ENCODE data around the gene BCAR1.
"Not testable (repeated sequence)": the region's sequence is repeated elsewhere in the genome, so short reads cannot be mapped to it uniquely, and the experiment has no call there.

BCAR1 gene

DNA sequence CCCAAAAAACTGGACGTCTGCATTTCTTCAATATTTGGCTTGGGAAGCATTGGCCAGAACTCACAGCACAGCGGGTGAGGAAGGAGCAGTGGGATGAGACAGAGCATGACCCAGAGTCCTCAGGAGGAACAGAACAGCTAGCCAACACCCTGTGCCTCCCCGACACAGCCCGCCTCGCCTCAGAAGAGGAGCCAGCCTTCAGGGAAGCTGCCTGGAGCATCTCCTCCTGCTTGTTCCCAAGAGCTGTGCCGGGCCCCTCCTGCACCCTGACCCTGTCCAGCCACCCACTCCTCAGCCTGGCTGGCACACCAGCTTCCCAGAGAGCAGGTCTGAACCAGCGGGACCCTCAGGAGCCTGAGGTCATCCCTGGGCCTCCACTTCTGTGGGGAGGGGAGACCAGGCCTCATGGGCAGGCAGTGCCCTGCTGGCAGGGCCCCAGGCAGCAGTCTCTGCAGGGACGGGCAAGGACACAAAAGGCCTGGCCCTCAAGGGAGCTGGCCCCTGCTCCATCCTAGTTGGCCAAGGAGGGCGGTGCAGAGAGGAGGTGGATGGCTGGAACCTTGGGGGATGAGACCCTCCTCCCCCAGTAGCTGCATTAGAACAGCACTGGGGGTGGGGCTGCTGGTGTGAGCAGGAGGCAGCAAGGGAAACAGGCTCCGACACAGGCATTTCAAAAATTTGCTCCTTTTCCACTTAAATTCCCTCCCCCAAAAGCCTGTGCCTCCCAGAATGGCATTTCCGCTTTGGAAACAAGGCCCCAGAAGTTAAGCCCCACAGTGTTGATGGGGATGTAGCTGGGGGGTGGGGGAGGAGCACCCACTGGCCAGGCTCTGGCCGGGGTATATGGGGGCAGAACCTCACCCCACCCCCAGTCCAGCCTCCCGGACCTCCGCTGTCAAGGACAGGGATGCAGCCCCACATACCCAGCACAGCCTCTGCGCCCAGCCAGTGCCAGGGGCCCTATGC, 1.8 kb upstream of the BCAR1 start:
- peak; percentile 88 for DNase-seq (ENCODE audit: low spot score)

GRCh38 chr16:75252049-75252864, 833 bp upstream of the BCAR1 start:
- no peak for DNase-seq (ENCODE audit: low spot score)

DNA sequence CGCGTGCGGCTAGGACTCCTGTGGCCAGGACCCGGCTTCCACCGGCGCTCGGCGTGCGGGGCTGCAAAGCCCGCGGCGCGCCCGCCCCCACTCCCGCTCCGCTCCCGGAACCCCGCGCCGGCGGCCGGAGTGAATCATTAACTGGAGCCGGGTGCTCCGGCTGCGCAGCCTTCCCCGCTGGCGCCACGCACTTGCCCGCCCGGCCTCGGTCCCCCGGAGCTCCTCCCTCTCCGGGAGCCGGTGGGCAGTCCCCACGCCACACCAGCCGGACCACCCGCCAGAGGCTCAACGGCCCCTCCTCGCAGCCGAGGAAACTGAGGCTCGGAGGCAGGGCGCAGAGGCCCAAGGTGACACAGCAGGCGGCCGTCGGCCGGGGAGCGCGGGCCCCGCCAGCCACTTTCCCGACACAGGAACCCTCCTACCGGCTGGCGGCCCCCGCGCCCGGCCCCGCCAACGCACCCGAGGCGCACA, 580 bp downstream of the BCAR1 start:
- peak; percentile 80 for DNase-seq (ENCODE audit: low spot score)

DNA sequence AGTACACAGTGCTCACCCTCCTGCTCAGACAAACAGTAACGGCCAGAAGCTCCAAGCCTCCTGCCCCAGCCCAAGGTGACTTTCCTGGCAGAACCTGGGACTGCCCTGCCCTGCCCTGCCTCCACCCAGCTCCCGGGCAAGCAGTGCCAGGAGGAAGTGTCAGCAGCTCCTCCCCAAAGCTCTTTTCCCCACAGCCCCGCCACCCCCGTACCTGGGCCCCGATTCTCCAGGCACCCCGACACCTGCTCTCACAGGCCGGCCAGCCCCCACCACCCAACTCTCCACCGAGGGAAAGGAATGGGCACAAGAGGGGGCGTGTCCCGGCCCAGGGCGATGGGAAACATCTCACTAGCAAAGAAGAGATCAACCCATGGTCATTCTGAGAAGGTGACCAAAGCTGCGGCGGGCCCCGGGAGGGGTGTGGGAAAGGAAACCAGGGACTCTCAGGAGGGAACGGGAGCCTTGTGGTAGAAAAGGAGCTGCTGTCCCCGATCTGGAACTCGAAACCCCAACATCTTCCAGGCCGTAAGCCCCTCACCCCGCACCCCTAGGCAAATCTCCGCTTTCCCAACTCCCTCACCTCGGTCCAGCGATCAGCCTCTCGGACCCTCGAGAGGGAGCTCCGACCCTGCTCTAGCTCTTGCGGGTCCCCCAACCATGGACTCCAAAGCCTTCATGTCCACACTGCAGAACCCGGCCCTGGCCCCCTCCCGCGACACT, 1.2 kb downstream of the BCAR1 start:
- peak; percentile 75 for DNase-seq (ENCODE audit: low spot score)

- no peak for DNase-seq (ENCODE audit: low spot score)
Measured at GRCh38 chr16:75249441-75249840, 2.0 kb downstream of the BCAR1 start.

DNA sequence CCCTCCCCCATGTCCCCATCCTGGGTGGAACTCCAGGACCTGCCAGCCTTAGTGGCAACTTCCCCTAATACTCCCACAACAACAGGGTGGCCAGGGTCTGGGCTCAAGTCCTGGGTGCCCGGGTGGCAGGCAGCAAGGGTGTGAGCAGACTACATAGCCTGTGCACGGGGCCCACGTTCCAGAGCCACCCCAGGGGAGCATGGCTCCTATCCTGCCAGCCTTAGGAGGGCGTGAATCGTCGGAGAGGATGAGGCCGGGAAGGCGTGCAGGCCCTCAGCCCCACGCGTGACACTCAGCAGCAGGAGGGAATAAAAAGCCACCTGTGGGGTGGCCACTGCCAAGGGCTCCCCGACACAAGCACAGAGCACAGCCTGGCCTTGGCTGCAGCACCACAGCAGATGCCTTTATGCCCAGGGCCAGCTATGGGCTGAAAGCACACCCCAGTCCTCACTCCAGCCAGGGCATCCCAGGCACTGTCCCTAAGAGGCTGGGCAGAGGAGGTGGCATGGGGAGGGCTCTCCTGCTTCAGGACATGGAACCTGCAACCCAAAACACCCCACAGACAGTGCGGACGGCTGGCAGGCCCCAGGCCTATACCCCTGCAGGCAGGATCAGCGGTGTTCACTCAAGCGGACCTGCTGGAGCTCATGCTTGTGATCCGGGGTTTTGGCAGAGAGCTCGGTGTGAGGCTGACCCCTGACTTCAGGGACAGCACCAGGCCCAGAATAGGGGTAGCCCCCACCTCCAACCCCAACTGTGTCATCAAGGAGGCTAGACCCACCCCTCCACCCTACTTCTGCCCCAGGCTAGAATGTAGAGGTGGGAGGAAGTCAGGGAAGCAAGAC, 2.7 kb downstream of the BCAR1 start:
- DNase-seq (ENCODE audit: low spot score): no peak

DNA sequence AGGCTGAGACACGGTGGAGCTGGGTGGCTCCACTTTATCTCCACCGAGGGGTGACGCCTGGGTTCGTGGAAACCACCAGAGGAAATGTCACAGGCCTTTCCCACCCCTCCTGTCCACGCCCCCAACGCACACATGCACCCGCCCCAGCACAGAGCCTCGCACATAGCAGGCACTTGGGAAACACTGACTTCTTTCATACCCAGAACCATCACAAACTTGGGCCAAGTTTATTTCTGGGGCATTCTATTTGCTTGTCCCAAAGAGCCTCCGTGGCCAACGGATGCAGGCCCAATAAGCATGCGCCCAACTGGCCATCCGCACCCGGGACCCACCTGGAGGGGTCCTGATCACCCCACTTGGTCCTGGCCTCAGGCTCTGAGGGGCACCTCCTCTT, 3.3 kb downstream of the BCAR1 start:
- no peak for DNase-seq (ENCODE audit: low spot score)

- no peak for DNase-seq (ENCODE audit: low spot score)
Measured at GRCh38 chr16:75247249-75247648, 4.2 kb downstream of the BCAR1 start.

DNA sequence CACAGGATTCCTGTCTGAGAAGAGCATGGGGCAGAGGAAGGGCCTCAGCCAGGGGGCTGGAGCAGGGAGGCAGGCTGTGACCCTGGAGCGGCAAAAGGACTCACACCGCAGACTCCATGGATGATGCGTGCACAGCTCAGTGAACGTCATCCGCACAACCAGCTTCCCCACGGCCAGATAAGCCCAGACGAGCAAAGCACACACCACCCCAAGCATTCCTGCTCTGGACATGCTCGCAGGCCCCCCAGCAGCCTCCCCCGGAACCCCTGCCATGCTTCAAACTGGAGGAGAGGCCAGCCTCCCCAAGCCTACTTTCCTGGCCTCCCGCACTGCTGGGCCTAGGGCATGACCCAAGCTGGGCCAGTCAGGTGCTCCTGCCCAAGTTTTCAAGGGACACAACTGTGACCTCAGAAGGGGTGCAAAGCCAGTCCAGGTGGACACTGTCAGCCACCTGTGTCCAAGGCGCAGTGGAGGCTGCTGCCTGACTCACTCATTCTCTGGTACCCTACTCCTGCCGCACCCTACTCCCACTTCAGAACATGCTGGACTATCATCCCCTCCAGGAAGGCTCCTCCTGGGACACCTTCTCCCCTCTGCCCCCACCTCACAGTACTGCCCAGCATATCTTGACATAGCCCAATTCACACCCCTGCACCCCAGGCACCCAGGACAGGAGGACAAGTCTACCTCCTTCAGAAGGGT, 4.8 kb downstream of the BCAR1 start:
- DNase-seq (ENCODE audit: low spot score): peak; percentile 77

DNA sequence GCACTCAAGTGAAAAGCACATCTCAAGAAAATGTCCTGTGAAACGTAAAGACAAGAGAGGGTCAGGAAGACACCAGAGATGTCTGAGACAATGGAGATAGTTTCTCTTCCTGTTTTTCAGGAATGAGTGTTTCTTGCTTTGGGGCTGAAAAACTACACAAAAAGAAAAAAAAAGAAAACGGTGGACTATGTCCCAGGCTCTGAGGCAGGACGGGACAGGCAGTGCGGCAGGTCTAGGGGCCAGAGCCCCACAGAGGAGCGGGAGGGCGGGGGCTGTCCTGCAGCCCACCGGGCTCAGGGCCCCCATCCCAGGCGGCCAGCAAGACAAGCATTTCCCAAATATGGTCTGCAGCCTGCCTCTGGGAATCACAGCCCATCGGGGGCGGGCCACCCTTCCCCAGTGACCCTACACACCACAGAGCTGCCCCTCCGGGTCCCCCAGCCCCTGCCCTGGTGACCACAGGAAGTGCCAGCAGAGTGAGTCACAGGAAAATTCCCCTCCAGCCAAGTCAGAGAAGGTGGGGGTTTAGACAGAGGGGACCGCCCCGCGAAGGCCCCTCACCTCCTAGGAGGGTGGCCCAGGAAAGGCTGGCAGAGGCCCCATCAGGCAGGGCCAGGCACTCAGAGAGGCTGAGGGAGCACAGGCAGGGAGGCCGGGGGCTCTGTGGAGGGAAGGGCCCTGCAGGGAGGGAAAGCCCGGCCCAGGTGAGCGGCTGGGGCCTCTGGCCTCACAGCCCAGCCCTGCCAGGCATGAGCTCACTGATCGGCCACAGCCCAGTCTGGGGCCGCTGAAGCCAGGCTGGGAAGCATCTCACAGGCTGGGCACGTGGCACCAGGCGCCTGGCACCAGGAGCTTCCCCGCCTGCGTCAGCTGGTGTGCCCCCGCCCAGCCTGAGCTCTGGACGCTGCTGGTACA, 6.3 kb downstream of the BCAR1 start:
- peak; percentile 97 for DNase-seq (ENCODE audit: low spot score)

DNA sequence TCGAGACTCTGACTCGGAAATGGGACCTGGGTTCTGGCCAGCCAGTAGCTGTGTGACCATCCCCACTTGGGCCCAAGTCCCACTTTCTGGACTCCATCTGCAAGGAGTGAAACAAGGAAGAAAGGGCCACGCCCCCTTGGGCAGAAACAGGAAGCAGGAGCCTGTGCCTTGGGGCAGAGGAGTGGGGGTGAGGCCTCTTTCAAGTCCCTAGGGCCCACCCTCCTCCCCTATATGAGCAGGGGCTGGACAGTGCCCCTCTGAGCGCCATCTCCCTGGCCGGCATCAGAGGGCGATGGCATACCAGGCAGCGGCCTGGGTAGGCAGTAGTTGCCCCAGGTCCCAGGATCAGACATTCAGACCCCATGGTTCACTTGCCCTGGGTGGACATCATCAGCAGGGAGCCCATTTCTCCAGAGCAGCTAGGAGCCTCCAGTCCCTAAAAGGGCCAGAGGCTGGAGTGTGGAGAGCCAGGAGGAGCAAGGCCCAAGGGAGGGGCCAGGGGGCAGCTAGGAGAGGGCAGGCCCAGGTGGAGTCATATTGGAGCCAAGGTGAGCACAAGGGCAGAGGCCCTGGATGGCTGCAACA, 7.1 kb downstream of the BCAR1 start:
- DNase-seq (ENCODE audit: low spot score): no peak

- DNase-seq (ENCODE audit: low spot score): no peak
Measured at GRCh38 chr16:75243667-75244224, 7.7 kb downstream of the BCAR1 start.

DNA sequence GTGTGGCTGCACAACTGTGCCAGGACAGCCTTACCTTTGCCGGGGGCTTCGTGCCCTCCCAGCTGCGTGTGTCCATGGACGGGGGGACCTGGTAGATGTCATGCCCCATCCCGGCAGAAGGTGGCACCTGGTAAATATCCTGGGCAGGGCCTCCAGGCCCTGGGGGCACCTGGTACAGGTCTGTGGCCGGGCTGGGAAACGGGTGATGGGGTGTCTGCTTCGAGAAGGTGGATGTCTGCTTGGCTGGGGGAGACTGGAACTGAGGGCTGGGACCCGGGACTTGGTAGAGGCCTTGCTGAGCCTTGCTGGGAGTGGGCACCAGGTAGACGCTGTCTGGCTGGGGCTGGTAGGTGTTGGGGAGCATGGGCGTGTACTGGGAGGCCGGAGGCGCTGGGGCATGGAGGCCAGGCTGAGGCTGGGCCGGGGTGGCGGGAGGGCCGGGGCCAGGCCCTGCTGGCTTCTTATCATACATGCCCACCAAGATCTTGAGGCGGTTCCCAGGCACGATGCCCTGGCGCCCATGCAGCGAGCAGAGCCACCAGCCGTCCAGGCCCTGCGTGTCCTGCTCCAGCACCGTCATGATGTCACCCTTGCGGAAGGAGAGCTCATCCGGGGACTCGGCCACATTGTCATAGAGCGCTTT, 8.9 kb downstream of the BCAR1 start:
- not testable (repeated sequence) for DNase-seq (ENCODE audit: low spot score)

GRCh38 chr16:75241955-75242354, 9.5 kb downstream of the BCAR1 start:
- DNase-seq (ENCODE audit: low spot score): no peak

DNA sequence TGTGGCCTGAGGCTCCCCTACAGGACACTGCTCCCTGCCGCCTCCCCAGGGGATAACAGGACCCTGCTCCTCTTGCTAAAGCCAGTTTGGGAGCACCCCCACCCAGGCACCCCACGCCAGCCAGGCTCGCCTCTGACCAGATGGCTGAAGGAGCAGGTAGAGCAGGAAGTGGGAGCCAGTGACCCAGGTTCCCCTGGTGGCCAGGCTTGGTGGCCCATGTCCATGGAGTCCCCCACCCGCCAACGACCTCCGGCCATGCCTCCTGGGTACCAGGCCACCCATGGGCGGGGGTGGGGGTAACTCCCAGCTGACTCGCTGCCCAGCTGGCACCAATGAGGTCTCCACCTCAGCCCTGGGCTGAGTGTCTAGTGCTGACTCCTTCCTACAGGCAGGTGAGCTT, 10.0 kb downstream of the BCAR1 start:
- no peak for DNase-seq (ENCODE audit: low spot score)

DNA sequence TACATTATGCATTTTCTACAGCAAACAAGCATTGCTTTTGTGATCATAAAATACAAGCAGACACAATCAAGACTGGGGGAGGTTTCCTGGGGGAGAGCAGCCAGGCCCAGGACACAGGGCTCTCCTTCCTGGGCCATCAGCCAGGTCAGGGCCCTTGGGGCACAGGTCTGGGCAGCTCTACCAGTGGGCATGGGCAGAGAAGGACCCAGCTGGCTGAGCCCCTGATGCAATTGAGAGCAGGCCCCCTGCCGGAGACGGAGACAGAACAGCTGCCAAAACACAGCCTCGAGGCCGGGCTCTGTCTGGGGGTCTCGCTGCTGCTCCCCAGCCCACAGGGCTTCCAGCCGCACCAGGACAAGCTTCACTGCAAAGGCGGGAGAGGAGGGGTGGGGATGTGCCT, 10.8 kb downstream of the BCAR1 start:
- DNase-seq (ENCODE audit: low spot score): not testable (repeated sequence)

DNA sequence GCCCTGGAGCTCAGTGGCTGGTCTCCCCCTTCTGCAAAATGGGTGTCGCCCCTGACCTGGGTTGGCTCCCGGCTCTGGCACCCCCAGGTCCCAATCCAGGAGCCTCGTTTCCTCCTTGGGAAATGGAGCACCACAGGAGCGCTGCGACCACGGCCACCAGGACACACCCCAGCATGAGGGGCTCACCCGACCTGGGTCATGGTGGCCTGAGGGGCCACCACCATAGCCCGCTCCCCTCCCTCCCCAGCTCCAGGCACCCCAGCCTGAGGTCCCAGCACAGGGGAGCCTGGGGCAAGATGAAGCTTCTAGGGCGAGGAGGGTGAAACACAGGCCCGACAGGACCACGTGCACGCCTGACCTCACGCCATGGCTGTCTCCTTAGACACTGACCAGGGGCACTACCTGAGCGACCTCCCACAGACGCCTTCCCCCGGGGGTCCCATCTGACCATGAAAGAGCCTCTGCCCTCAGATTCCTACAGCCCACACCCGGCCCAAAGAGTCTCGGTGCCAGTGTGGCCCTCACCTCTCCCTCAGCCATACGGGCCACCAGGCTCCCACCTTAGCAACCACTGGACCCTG, 11.8 kb downstream of the BCAR1 start:
- DNase-seq (ENCODE audit: low spot score): no peak
